Left ventricle myocardium superior (tissue), 1 donor: ENCODE results near the gene FUT2. TPM values are rescaled to one million over a fixed set of nuclear protein-coding genes. Genes with fewer than 3 reads are reported as not detected.
"Not testable (repeated sequence)": the region's sequence is repeated elsewhere in the genome, so short reads cannot be mapped to it uniquely, and the experiment has no call there.

Experiments used
- ATAC-seq: fragments of 200-7000 bp; cut with Tn5 transposase; one replicate; pipeline ENCODE4 v1.9.1; 2020; ENCODE audit warnings: mild to moderate bottlenecking, moderate library complexity
- DNase-seq: peaks from one replicate; pipeline ENCODE4 v3.0.0-alpha.2; 2020
- intact Hi-C: fragments of 100-400 bp; cut with micrococcal nuclease; formaldehyde crosslinking; loops from one replicate; pipeline ENCODE4 v1.11.0; 2022
- total RNA-seq: library from RNA; stranded (reverse); fragmentation: NEBNext Ultra II Directional; extraction: Animal tissue kit (Norgen Biotek cat#: 25700); gene quantifications from one replicate; pipeline ENCODE4 v1.2.1, GENCODE V29; 2021
- donor health status: DM: no; HTN: yes; CAD: no; lungs with severe emphysema.

FUT2 gene
- total RNA-seq, 1 donor from 2014 or later = not detected

GRCh38 chr19:48669903-48670668 lies 25.7 kb upstream of the FUT2 start:
- DNase-seq (no peak), ATAC-seq (no peak)
- intact Hi-C loops = no loop called here

GRCh38 chr19:48670699-48671445 lies 24.9 kb upstream of the FUT2 start:
- DNase-seq (no peak), ATAC-seq (no peak)
- intact Hi-C loops = no loop called here

- no peak for ATAC-seq
- intact Hi-C loops = no loop called here
- DNase-seq = no peak
Measured at GRCh38 chr19:48671446-48671995, 24.2 kb upstream of the FUT2 start.

GRCh38 chr19:48672994-48673393 lies 22.8 kb upstream of the FUT2 start, which contains the start of gene NTN5:
TSS of gene NTN5 (minus strand) at chr19:48673017. CDS start at chr19:48670986, 2,031 bp downstream.
- DNase-seq (no peak), ATAC-seq (no peak)
- intact Hi-C loops = no loop called here

GRCh38 chr19:48673436-48674100 lies 22.2 kb upstream of the FUT2 start:
- ATAC-seq (no peak), DNase-seq (no peak)
- intact Hi-C loops = no loop called here

GRCh38 chr19:48674216-48674809 lies 21.5 kb upstream of the FUT2 start:
- ATAC-seq (no peak), DNase-seq (no peak)
- intact Hi-C loops = no loop called here

- DNase-seq (peak; percentile 84), ATAC-seq (peak; percentile 87)
- intact Hi-C loops = no loop called here
Measured at GRCh38 chr19:48674921-48675824, 20.6 kb upstream of the FUT2 start.

GRCh38 chr19:48676487-48676886 lies 19.3 kb upstream of the FUT2 start:
- DNase-seq = no peak
- ATAC-seq = no peak
- intact Hi-C loops = no loop called here

GRCh38 chr19:48676887-48677286 lies 18.9 kb upstream of the FUT2 start:
- intact Hi-C loops = no loop called here

GRCh38 chr19:48678201-48678600 lies 17.6 kb upstream of the FUT2 start:
- ATAC-seq = no peak
- intact Hi-C loops = no loop called here

More at GRCh38 chr19:48676887-48677286, 18.9 kb upstream of the FUT2 start:
- DNase-seq (no peak), ATAC-seq (no peak)

GRCh38 chr19:48680006-48680405 lies 15.8 kb upstream of the FUT2 start:
- intact Hi-C loops = not testable (repeated sequence)

More at GRCh38 chr19:48678201-48678600, 17.6 kb upstream of the FUT2 start:
- DNase-seq = no peak

GRCh38 chr19:48680436-48681126 lies 15.2 kb upstream of the FUT2 start:
- no peak for DNase-seq
- no peak for ATAC-seq
- intact Hi-C loops = no loop called here

More at GRCh38 chr19:48680006-48680405, 15.8 kb upstream of the FUT2 start:
- DNase-seq, ATAC-seq: not testable (repeated sequence)

- ATAC-seq = no peak
- intact Hi-C loops = no loop called here
- DNase-seq = no peak
Measured at GRCh38 chr19:48681127-48681470, 14.7 kb upstream of the FUT2 start.

GRCh38 chr19:48683349-48683748 lies 12.4 kb upstream of the FUT2 start:
- intact Hi-C loops = no loop called here
- peak; percentile 83 for ATAC-seq
- peak; percentile 80 for DNase-seq

GRCh38 chr19:48685583-48685982 lies 10.2 kb upstream of the FUT2 start:
- no peak for ATAC-seq
- intact Hi-C loops = no loop called here

GRCh38 chr19:48686088-48686487 lies 9.7 kb upstream of the FUT2 start:
- DNase-seq (no peak), ATAC-seq (no peak)
- intact Hi-C loops = no loop called here

More at GRCh38 chr19:48685583-48685982, 10.2 kb upstream of the FUT2 start:
- no peak for DNase-seq

- intact Hi-C loops, DNase-seq, ATAC-seq: not testable (repeated sequence)
Measured at GRCh38 chr19:48686637-48687036, 9.1 kb upstream of the FUT2 start.

- no peak for DNase-seq
Measured at GRCh38 chr19:48687776-48688175, 8.0 kb upstream of the FUT2 start.

More at GRCh38 chr19:48687776-48688175, 8.0 kb upstream of the FUT2 start:
- intact Hi-C loops = no loop called here
- ATAC-seq = no peak
